Measurements from ENCODE around the gene F9.

The F9 gene

DNA sequence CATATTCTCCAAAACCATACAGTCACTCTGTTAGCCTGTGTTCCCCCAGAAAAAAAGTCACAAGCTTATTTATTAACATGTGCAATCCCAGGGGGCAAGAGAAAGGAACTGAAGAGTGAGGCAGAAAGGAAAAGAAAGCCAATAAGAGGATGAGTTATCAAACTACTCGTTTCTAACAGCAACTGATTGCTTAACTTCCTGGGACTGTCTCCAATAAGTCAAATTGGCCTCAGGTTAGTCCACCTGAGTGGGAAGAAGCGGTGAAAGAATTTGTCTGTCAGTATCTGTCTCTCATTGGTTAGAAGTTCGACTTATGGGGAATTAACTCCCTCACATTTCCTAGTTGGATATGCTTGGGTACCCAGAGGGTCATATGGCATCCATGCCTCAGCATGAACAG lies 14.1 kb downstream of the F9 start:
- Mint-ChIP-seq H3K36me3 (ENCODE audit: insufficient read depth) (no peaks in the 10 kb centered on the region), H3K9me3 (no peaks in the 10 kb centered on the region), H3K4me3 (no peak overlapping the region), H3K27me3 (no peaks in the 10 kb centered on the region), H3K27ac (ENCODE audit: low read depth) (no peak overlapping the region), H3K4me1 (no peaks in the 10 kb centered on the region)
- ATAC-seq (replicated peaks; ENCODE audit: extremely low read depth, poor library complexity, severe bottlenecking) (no peak), DNase-seq (ENCODE audit: low spot score in 2 of 2) (no peak)

DNA sequence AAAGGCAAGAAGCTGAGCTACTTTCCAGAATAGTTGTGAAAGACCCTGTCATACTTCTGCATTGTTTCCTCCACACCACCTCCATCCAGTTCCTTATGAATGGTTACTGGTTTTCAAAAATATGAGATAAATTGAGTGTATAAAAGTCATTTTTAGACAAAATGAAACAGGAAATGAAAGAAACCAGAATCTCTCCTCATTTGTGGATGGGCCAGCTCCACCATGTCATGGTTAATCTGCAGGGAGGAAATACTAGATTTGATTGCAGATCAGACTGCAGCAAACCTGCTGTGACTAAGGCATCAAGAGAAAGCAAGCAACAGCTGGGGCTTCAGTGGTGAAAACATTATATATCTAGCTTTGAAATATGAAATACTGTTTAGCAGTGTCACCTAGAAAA lies 23.8 kb downstream of the F9 start:
- Mint-ChIP-seq H3K36me3 (ENCODE audit: insufficient read depth) (no peaks in the 10 kb centered on the region), H3K27me3 (no peaks in the 10 kb centered on the region), H3K9me3 (no peaks in the 10 kb centered on the region), H3K27ac (ENCODE audit: low read depth) (no peak overlapping the region), H3K4me3 (no peak overlapping the region), H3K4me1 (no peaks in the 10 kb centered on the region)
- ATAC-seq (replicated peaks; ENCODE audit: extremely low read depth, poor library complexity, severe bottlenecking) (no peak), DNase-seq (ENCODE audit: low spot score in 2 of 2) (no peak)

DNA sequence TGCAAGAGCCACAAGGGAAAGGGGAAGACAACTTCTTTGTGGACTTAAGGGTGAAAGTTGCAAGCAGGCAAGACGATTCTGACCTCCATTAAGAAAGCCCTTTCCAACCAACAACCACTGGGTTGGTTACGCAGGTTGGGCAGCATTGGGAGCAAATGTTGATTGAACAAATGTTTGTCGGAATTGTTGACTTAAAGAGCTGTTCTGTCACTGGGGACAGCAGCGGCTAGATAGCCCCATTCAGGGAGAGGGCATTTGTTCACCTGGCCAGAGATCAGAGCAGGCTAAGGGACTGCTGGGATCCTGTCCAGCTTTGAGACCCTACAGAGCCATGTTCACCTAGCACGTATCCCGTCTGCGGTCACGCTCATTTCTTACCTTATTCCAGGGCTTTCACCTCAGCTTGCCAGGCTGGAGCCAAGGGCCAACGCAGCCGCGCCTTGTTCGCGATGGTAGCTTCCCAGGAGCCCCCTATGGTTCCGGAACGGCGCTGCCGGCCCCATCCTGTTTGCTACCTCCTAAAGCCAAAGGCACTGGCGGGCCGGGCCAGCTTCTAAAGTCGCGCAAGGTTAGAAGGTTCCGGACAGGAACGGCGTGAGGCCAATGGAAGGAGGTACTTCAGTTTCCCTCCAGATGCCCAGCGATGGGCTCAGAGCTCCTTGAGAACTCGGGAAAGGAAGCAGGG lies 24.6 kb downstream of the F9 start:
- no peak overlapping the region for H3K27ac Mint-ChIP-seq (ENCODE audit: low read depth)
- no peak overlapping the region for H3K4me3 Mint-ChIP-seq
- ATAC-seq (replicated peaks; ENCODE audit: extremely low read depth, poor library complexity, severe bottlenecking) (no peak), DNase-seq (ENCODE audit: low spot score in 2 of 2) (no peak)
- no peaks in the 10 kb centered on the region for H3K9me3 Mint-ChIP-seq
- no peaks in the 10 kb centered on the region for H3K27me3 Mint-ChIP-seq
- no peaks in the 10 kb centered on the region for H3K4me1 Mint-ChIP-seq
- H3K36me3 Mint-ChIP-seq (ENCODE audit: insufficient read depth) = no peaks in the 10 kb centered on the region

DNA sequence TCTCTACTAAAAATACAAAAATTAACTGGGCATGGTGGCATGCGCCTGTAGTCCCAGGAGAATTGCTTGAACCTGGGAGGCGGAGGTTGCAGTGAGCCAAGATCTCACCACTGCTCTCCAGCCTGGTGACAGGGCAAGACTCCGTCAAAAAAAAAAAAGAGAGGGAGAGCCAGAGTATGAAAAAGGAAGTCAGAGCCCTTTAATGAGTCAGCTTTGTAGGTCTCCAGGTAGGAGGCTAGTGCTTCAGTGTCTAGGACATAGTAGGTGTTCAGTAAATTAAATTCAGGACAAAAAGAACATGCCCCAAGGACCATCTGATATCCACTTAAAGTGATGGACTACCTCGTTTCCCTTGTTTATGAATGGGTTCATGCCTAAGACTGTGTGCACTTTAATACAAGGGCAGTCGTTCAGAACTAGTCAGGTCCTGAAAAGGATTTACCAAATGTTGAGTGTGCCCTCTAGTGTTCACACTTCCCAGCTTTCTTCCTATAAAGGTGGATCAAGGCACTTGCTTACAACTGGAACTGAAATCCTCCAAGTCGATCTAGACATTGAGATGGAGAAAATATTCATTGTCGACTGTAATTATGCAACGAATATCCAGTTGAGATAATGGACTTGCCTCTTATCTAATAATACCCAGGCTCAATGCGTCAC lies 29.0 kb downstream of the F9 start:
- Mint-ChIP-seq H3K4me1 (no peaks in the 10 kb centered on the region), H3K27ac (ENCODE audit: low read depth) (no peak overlapping the region), H3K36me3 (ENCODE audit: insufficient read depth) (no peaks in the 10 kb centered on the region), H3K9me3 (no peaks in the 10 kb centered on the region), H3K27me3 (no peaks in the 10 kb centered on the region), H3K4me3 (no peak overlapping the region)
- ATAC-seq (replicated peaks; ENCODE audit: extremely low read depth, poor library complexity, severe bottlenecking) (no peak), DNase-seq (ENCODE audit: low spot score in 2 of 2) (no peak)

DNA sequence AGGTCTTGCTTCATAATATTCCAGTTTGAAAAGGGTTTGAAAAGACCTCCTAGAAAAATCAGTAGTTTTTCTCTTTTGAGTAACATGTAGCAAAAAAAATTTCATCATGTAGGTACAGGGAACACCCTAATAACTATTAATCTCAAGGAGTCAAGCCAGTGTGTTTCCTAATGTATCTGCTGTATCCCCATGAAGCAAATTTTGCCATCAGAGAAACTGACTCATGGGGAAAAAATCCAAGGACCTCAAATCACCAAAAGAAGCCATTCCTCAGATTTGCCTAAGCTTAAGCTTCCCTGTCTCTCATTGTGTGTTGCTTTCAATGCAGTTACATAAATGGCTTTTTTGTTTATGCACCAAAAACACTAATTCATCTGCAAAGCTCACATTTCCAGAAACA lies 29.7 kb downstream of the F9 start:
- Mint-ChIP-seq H3K36me3 (ENCODE audit: insufficient read depth) (no peaks in the 10 kb centered on the region), H3K27me3 (no peaks in the 10 kb centered on the region), H3K4me1 (no peaks in the 10 kb centered on the region), H3K9me3 (no peaks in the 10 kb centered on the region), H3K4me3 (no peak overlapping the region), H3K27ac (ENCODE audit: low read depth) (no peak overlapping the region)
- DNase-seq (ENCODE audit: low spot score in 2 of 2) = no peak
- ATAC-seq (replicated peaks; ENCODE audit: extremely low read depth, poor library complexity, severe bottlenecking) = no peak

DNA sequence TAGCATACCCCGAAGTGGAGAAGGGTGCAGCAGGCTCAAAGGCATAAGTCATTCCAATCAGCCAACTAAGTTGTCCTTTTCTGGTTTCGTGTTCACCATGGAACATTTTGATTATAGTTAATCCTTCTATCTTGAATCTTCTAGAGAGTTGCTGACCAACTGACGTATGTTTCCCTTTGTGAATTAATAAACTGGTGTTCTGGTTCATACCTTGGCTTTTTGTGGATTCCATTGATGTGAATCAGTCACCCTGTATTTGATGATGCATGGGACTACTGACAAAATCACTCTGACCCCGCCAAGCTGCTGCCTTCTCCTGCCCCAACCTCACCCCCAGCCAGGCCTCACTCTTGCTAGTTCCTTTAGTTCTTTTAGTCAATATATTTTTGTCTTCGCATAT lies 32.7 kb downstream of the F9 start:
- Mint-ChIP-seq H3K36me3 (ENCODE audit: insufficient read depth) (no peaks in the 10 kb centered on the region), H3K4me3 (no peak overlapping the region), H3K4me1 (no peaks in the 10 kb centered on the region), H3K9me3 (no peaks in the 10 kb centered on the region), H3K27ac (ENCODE audit: low read depth) (no peak overlapping the region), H3K27me3 (no peaks in the 10 kb centered on the region)
- no peak for DNase-seq (ENCODE audit: low spot score in 2 of 2)
- no peak for ATAC-seq (replicated peaks; ENCODE audit: extremely low read depth, poor library complexity, severe bottlenecking)

DNA sequence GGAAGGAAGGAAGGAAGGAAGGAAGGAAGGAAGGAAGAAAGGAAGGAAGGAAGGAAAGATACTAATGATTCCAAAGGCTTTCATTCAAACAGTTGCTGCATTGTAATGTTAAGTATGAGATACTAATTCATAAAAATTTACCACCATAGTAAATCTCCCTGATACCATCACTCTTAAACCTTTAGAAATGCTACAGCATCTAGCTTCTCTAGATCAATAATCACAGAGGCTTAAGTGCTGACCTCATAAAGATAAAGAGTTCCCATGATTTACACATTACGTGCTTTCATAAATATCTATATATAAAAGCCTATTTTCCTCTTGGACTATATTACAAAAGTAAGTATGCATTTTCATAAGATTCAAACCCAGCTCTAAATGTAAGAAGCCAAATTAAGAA lies 36.4 kb downstream of the F9 start:
- H3K4me1 Mint-ChIP-seq = no peaks in the 10 kb centered on the region
- no peaks in the 10 kb centered on the region for H3K36me3 Mint-ChIP-seq (ENCODE audit: insufficient read depth)
- no peaks in the 10 kb centered on the region for H3K27me3 Mint-ChIP-seq
- no peak overlapping the region for H3K27ac Mint-ChIP-seq (ENCODE audit: low read depth)
- no peak overlapping the region for H3K4me3 Mint-ChIP-seq
- DNase-seq (ENCODE audit: low spot score in 2 of 2) = no peak
- no peak for ATAC-seq (replicated peaks; ENCODE audit: extremely low read depth, poor library complexity, severe bottlenecking)
- H3K9me3 Mint-ChIP-seq = no peaks in the 10 kb centered on the region

DNA sequence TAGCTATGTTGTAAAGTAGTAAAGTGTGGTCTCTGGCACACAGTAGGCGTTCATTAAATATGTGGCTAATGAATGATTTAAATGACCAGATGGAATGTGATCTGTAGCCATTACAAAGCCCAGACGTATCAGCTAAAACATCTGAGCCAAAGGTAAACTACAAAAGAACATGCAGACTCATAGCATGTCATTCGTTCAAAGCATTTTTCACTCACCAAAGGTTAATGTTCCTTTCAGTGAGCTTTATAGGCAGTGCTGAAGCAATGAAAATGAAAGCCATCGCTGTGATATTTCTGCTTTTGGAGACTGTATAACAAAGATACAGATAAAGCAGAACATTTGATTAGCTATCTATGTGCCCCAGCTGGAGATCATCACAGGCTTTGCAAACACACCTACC lies 50.5 kb downstream of the F9 start:
- Mint-ChIP-seq H3K4me3 (no peak overlapping the region), H3K27ac (ENCODE audit: low read depth) (no peak overlapping the region), H3K36me3 (ENCODE audit: insufficient read depth) (no peaks in the 10 kb centered on the region), H3K9me3 (no peaks in the 10 kb centered on the region), H3K27me3 (no peaks in the 10 kb centered on the region), H3K4me1 (no peaks in the 10 kb centered on the region)
- no peak for ATAC-seq (replicated peaks; ENCODE audit: extremely low read depth, poor library complexity, severe bottlenecking)
- no peak for DNase-seq (ENCODE audit: low spot score in 2 of 2)

DNA sequence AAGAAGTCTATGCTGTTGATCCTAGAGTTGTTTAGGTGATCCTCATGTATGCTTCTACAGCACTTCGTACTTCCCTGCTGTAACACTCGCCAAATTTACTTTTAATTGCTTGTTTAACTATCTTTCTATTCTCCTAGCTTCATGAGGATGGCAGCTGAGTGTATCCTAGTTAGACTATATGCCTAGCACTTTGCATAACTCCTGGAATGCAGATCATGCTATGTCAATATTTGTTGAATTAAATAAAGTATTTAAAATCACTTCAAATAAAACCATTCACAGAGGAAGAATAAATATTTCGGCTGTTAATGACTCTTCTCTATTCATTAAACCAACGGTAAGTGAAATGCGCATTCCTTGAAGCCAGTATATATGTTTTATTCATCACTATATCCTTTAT lies 55.1 kb downstream of the F9 start:
- Mint-ChIP-seq H3K36me3 (ENCODE audit: insufficient read depth) (no peaks in the 10 kb centered on the region), H3K9me3 (no peaks in the 10 kb centered on the region), H3K4me3 (no peak overlapping the region), H3K27me3 (no peaks in the 10 kb centered on the region), H3K27ac (ENCODE audit: low read depth) (no peak overlapping the region), H3K4me1 (no peaks in the 10 kb centered on the region)
- ATAC-seq (replicated peaks; ENCODE audit: extremely low read depth, poor library complexity, severe bottlenecking) = no peak
- DNase-seq (ENCODE audit: low spot score in 2 of 2) = no peak

DNA sequence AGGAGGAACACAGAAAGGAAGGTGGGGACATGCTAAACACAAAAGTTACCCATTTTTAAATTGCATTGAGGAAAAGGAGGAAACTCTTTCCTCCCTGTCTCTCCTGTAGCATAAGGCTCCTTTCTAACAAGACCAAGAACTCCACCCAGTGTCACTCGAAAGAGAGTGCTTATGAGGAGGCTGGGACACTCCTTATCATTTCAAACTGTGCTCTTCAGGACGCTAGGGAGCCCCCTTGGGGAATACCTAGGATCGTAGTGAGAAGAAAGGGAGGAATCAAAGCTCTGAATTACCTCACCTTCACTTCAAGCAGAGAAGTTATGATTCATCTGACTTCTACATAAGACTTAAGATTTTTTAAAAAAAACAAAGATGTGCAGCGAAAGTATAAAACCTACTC lies 65.5 kb downstream of the F9 start:
- Mint-ChIP-seq H3K9me3 (no peaks in the 10 kb centered on the region), H3K27ac (ENCODE audit: low read depth) (no peak overlapping the region), H3K27me3 (no peaks in the 10 kb centered on the region), H3K36me3 (ENCODE audit: insufficient read depth) (peaks cover 4% of the 10 kb centered on the region), H3K4me1 (no peaks in the 10 kb centered on the region), H3K4me3 (no peak overlapping the region)
- DNase-seq (ENCODE audit: low spot score in 2 of 2) (no peak), ATAC-seq (replicated peaks; ENCODE audit: extremely low read depth, poor library complexity, severe bottlenecking) (no peak)

DNA sequence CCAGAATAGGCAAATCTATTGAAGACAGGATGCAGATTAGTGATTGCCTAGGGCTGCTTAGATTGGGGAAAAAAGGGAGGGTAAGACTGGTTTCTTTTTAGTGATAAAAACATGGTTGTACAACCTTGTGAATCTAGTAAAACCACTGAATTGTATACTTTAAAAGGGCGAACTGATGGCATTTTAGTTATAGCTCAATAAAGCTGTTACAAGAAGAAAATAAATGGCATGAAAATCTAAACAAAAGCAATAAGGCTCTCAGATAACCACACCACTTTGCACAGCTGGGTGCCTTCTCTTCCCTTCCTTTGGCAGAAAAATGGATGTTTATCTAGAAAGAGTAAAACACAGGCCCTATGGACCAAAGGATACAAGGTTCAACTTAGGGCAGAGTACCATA lies 69.6 kb downstream of the F9 start:
- Mint-ChIP-seq H3K27me3 (no peaks in the 10 kb centered on the region), H3K4me3 (no peak overlapping the region), H3K9me3 (no peaks in the 10 kb centered on the region), H3K27ac (ENCODE audit: low read depth) (no peak overlapping the region), H3K4me1 (no peaks in the 10 kb centered on the region), H3K36me3 (ENCODE audit: insufficient read depth) (peaks cover 4% of the 10 kb centered on the region)
- ATAC-seq (replicated peaks; ENCODE audit: extremely low read depth, poor library complexity, severe bottlenecking) = no peak
- no peak for DNase-seq (ENCODE audit: low spot score in 2 of 2)

All from central memory CD8-positive, alpha-beta T cell (primary cell).